Measurements from ENCODE around the gene GRK2. TPM values are rescaled to one million over a fixed set of nuclear protein-coding genes. Genes with fewer than 3 reads are reported as not detected.

Gene GRK2
- total RNA-seq, 1 donor from 2014 or later = 53.8 TPM

- no peak overlapping the region for H3K4me3 ChIP-seq
- no peaks in the 10 kb centered on the region for H3K36me3 ChIP-seq
- no peaks in the 10 kb centered on the region for H3K9me3 ChIP-seq (replicated peaks)
- no peaks in the 10 kb centered on the region for H3K27me3 ChIP-seq (ENCODE audit: low read depth)
- no peaks in the 10 kb centered on the region for H3K4me1 ChIP-seq
- intact Hi-C loops (cut with micrococcal nuclease) = no loop called here
- TF ChIP-seq CTCF (IDR thresholded peaks at IDR 0.05; ENCODE audit: borderline replicate concordance) = no peak
- H3K27ac ChIP-seq (replicated peaks) = no peak overlapping the region
- DNase-seq = no peak
Observed at GRCh38 chr11:67332081-67332691, 65.9 kb downstream of the GRK2 start.

Other genes with a start within 250 kb of the GRK2 start
- 0.05 TPM for gene SYT12, start 243.3 kb upstream of the GRK2 start, total RNA-seq
- gene RHOD, start 209.6 kb upstream of the GRK2 start, total RNA-seq = 49.5 TPM
- 37.6 TPM for gene KDM2A, start 147.2 kb upstream of the GRK2 start, total RNA-seq
- 11.8 TPM for gene ANKRD13D, start 22.8 kb downstream of the GRK2 start, total RNA-seq
- gene SSH3, start 37.1 kb downstream of the GRK2 start, total RNA-seq = 14.9 TPM
- 47.0 TPM for gene POLD4, start 87.1 kb downstream of the GRK2 start, total RNA-seq
- gene CLCF1, start 107.1 kb downstream of the GRK2 start, total RNA-seq = 0.82 TPM
- 7.0 TPM for gene RAD9A, start 125.5 kb downstream of the GRK2 start, total RNA-seq
- 86.0 TPM for gene PPP1CA, start 135.4 kb downstream of the GRK2 start, total RNA-seq
- gene TBC1D10C, start 137.6 kb downstream of the GRK2 start, total RNA-seq = 1.0 TPM
- gene CARNS1, start 149.2 kb downstream of the GRK2 start, total RNA-seq = 14.5 TPM
- gene RPS6KB2, start 162.0 kb downstream of the GRK2 start, total RNA-seq = 21.3 TPM
- gene PTPRCAP, start 171.2 kb downstream of the GRK2 start, total RNA-seq = 0.60 TPM
- gene CORO1B, start 177.0 kb downstream of the GRK2 start, total RNA-seq = 25.5 TPM
- gene GPR152, start 186.3 kb downstream of the GRK2 start, total RNA-seq = not detected
- 1.4 TPM for gene CABP4, start 188.9 kb downstream of the GRK2 start, total RNA-seq
- gene TMEM134, start 202.8 kb downstream of the GRK2 start, total RNA-seq = 87.5 TPM
- 55.3 TPM for gene AIP, start 216.6 kb downstream of the GRK2 start, total RNA-seq
- gene PITPNM1, start 238.9 kb downstream of the GRK2 start, total RNA-seq = 36.6 TPM
- 66.1 TPM for gene CDK2AP2, start 241.7 kb downstream of the GRK2 start, total RNA-seq